HG03378 (cell line): ENCODE measurements around the gene AGBL5.

ENCODE experiments used
- ATAC-seq: cut with Tn5 transposase; IDR thresholded peaks from one replicate; pipeline ENCODE4 v1.9.1; 2021; ENCODE audit warnings: mild to moderate bottlenecking, moderate library complexity; ENCODE audit not compliant: unreplicated experiment

The AGBL5 gene

DNA sequence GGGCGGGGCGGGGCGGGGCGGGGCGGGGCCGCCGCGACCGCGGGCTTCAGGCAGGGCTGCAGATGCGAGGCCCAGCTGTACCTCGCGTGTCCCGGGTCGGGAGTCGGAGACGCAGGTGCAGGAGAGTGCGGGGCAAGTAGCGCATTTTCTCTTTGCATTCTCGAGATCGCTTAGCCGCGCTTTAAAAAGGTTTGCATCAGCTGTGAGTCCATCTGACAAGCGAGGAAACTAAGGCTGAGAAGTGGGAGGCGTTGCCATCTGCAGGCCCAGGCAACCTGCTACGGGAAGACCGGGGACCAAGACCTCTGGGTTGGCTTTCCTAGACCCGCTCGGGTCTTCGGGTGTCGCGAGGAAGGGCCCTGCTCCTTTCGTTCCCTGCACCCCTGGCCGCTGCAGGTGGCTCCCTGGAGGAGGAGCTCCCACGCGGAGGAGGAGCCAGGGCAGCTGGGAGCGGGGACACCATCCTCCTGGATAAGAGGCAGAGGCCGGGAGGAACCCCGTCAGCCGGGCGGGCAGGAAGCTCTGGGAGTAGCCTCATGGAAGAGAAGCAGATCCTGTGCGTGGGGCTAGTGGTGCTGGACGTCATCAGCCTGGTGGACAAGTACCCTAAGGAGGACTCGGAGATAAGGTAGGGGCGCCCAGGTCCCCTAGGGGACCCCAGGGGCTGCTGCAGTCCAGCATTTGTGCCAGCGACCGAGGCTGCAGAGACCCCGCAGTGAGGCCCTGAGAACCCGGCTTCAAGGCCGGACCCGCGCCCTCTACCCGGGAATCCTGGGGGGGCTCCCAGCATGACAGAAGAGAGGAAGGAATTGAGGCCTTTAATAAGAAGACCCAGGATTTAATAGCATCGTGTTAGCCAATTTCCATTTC, 35.5 kb downstream of the AGBL5 start, which contains the start of gene KHK:
Gene KHK (plus strand): TSS at position 49 of the 870 bp plus-strand sequence. CDS start 488 bp downstream, at position 537.
- peak; percentile 17 for ATAC-seq

DNA sequence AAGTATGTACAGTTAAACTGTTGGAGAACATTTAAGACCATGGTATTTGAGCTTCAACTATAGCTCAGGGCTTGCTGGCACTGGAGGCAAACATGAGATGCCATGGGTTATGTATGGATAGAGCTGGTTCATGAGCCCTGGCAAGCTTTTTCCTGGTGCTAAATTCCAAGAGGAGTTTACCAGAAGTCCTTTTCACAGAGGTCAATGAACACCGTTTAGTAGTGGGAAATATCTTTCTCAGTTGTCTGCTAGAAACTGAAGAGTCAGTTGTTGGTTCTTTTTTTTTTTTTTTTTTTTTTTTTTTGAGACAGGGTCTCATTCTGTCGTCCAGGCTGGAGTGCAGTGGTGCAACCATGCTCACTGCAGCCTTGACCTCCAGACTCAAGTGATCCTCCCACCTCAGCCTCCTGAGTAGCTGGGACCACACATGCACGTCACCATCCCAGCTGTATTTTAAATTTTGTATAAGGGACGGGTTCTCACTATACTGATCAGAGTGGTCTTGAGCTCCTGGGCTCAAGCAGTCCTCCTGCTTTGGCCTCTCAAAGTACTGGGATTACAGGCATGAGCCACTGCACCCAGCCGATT, 36.4 kb downstream of the AGBL5 start:
- ATAC-seq = no peak

DNA sequence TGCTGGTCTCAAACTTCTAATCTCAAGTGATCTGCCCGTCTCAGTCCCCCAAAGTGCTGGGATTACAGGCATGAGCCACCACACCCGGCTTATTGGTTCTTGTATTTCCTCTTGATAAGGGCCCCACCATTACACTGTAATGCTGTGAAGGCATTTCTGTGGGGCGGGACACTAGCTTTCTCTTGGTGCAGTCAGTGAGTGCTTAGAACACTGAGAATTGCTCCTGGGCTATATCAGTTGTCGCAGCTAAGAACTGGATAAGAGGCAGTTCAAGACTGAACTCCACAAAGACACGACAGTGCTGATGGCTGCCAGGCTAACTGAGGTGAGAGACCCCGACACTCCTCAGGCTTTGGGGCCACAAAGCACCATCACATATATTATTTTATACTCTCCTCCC, 37.2 kb downstream of the AGBL5 start:
- no peak for ATAC-seq

- no peak for ATAC-seq
Measured at GRCh38 chr2:27089111-27089954, 37.9 kb downstream of the AGBL5 start.

DNA sequence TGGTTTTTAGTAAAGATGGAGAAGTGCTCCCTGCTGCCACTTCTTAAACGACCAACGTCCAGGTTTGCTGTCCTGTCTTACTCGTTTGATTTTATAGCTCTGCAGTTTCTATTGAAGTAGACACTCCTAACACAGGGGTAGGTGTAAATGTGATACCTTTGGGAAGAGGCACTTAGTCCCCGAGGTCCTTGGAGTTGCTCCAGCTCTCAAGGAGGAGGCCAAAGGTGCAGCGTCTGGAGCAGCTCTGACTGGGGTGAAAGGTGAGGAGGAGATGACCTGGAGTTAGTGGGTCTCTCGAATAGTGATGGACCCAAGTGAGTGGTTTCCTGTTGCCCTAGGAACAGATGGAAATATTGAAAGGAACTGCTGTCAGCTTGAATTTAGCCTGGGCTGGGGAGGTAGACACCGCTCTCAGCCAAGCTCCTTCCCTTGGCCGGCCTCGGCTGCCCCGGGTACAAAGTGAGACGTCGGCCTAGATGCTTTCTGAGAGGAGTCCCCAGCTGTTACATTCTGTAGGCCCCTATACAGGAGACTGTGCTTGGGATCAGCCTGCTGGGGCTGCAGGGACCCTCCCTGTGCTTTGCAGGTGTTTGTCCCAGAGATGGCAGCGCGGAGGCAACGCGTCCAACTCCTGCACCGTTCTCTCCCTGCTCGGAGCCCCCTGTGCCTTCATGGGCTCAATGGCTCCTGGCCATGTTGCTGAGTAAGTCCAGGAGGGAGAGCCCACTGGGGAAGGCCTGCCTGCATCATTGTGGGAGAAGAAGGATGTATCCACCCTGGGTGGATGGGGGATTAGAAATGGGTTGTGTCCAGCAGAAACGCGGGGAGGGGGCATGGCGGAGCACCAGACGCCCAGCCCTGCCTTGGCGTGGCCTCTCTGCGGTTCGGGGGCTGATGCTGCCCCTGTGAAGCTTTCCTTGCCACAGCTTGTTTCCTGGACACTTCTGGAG, 40.6 kb downstream of the AGBL5 start:
- no peak for ATAC-seq

DNA sequence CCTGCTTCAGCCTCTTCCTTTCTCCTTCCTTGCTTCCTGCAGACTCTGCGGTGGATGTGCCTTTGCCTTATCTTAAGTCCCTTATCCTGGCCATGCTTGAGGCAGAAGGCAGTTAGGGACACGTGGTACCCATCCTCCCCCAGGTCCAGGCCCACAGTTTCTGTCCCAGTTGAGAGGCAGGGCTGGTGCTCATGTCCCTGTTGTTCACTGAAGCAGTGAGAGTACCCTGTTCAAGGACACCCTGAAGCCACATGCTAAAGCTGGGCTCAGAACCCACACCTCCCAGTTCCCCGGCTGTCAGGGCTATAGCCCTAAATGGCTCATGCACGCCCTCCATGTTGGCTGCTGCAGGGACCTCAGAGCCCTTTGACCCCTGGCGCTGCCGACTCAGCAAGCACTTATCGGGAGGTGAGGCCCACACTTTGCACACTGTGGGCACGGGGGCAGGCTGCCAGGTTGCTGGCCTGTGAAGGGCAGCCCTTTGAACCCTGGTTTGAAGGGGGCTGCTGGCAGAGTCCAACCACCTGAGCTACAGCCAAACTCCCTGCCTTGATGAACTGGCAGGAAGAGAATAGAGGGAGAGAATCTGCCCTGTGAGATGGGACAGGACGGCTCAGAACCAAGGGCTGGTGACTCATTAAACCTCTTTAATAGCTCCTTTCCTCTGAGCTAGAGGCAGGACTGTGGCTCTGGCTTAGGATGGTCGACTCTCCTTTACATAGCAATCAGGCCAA, 41.4 kb downstream of the AGBL5 start:
- ATAC-seq = no peak

DNA sequence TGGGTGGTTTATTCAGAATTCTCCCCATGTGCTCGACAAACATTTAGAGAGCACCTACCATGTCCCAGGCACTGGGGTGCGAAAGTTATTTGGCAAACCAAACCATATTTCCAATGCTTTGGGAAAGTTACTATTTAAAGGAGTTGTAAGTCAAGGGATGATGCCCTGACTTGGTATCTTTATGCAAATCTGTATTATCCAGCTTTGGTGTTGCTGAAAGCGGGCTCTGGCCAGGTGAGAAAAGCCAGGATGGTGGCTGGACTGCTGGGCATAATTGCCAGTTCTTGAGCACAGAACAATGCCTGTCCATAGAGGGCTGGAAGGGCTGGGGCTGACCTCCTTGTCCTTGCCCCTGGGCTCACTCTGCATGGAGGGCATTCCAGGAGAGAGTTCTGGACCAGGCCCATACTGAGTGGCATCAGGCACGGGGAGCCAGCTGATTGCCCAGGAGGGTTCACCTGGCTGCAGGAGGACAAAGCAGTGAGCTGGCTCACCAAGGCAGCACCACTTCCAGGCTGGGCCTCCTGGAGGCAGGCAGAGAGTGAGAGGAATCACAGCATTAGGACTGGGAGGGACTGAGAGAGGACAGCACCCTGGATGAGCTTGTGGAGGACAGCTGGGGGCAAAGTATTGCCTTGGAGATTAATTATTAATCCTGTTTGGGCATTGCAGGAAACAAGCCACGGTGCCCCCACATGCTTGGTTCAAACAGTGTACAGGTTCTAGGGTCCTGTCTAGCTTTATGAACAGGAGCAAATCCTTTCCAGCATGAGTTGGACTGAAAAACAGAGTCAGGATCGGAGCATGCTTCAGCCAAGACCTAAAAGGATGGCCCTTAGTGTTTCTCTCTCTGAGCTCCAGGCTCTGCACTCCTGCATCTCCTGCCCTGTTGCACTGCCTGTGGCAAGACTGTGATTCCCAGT, 42.2 kb downstream of the AGBL5 start:
- no peak for ATAC-seq

DNA sequence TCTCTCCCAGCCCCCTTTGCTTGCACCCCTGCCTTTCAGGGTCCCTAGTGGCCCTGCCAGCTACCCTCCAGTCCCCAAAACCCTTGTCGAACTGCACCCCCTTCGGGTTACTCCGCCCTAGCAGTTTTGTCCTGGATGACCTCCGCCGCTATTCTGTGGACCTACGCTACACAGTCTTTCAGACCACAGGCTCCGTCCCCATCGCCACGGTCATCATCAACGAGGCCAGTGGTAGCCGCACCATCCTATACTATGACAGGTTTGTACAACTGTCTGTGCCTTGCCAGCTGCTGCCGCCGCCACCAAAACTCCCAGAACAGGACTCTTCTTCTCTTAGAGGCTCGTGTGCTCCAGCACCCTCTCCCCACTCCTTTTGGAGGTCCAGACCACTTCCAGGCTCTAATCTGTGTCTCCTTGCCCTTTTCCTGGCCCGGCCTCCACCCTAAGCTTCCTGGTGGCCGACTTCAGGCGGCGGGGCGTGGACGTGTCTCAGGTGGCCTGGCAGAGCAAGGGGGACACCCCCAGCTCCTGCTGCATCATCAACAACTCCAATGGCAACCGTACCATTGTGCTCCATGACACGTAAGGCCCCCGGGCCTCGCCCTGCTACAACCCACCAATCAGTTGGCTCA, 43.0 kb downstream of the AGBL5 start:
- ATAC-seq = no peak

- no peak for ATAC-seq
Measured at GRCh38 chr2:27095427-27095744, 43.9 kb downstream of the AGBL5 start.

GRCh38 chr2:27095745-27096651, 44.5 kb downstream of the AGBL5 start:
- no peak for ATAC-seq

GRCh38 chr2:27096748-27097297, 45.4 kb downstream of the AGBL5 start:
- no peak for ATAC-seq

GRCh38 chr2:27097341-27097740, 45.9 kb downstream of the AGBL5 start:
- ATAC-seq = no peak

- no peak for ATAC-seq
Measured at GRCh38 chr2:27099334-27099955, 48.0 kb downstream of the AGBL5 start.

DNA sequence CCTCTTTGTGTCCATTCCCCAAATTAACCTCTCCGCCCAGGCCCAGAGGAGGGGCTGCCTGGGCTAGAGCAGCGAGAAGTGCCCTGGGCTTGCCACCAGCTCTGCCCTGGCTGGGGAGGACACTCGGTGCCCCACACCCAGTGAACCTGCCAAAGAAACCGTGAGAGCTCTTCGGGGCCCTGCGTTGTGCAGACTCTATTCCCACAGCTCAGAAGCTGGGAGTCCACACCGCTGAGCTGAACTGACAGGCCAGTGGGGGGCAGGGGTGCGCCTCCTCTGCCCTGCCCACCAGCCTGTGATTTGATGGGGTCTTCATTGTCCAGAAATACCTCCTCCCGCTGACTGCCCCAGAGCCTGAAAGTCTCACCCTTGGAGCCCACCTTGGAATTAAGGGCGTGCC, 48.6 kb downstream of the AGBL5 start:
- no peak for ATAC-seq

- ATAC-seq = no peak
Measured at GRCh38 chr2:27102329-27102728, 50.9 kb downstream of the AGBL5 start.

- ATAC-seq = no peak
Measured at GRCh38 chr2:27105981-27106380, 54.5 kb downstream of the AGBL5 start.

GRCh38 chr2:27108221-27108620, 56.8 kb downstream of the AGBL5 start:
- ATAC-seq = no peak
